GM19372 (cell line): Measurements from ENCODE around the gene AHR.

Experiments
- ATAC-seq: cut with Tn5 transposase; IDR thresholded peaks from one replicate; pipeline ENCODE4 v1.9.1; 2021; ENCODE audit warnings: mild to moderate bottlenecking, low read depth, moderate library complexity; ENCODE audit not compliant: unreplicated experiment

AHR gene

DNA sequence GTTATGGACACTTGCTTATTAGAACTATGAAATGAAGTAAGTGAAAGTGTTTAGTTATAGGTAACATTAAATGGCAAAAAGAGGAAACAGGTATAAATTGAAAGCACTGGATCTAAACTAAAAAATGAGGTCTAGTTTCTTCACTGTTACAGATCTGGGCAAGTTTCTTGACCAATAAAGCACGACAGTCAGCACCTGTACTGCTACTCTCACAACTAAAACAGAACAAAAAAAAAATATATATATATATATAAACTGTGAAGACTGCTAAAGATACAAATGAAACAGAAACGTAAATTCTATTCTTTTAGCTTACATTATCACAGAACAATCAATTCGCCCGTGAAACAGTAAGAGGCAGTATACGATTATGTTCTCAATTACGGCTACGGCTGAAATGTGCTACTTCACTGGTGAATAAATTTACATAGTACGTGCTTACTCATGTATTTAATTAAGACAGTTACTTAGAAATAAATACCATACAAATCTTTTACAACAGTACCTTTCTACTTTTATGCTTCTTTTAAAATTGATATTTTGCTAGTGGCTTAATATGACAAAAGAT lies 4.2 kb downstream of the AHR start:
- ATAC-seq: peak; percentile 29

DNA sequence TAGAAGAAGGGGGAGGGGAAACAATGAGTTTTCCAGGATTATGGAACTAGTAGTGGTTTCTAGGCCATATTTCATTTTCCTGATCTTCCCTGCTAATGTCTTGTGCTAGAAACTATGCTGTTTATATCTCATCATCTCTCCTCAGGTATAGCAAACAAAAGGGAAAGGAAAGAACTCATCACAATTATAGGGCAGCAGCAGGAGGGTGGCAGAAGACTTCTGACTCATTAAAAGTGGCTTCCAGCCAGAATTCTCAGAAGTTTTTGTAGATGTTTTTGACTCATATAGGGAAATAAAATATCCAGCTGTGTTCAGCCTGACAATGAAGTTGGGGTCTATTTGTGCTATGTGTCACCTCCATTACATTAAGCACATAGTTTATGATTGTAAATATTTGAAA lies 6.5 kb downstream of the AHR start:
- no peak for ATAC-seq

DNA sequence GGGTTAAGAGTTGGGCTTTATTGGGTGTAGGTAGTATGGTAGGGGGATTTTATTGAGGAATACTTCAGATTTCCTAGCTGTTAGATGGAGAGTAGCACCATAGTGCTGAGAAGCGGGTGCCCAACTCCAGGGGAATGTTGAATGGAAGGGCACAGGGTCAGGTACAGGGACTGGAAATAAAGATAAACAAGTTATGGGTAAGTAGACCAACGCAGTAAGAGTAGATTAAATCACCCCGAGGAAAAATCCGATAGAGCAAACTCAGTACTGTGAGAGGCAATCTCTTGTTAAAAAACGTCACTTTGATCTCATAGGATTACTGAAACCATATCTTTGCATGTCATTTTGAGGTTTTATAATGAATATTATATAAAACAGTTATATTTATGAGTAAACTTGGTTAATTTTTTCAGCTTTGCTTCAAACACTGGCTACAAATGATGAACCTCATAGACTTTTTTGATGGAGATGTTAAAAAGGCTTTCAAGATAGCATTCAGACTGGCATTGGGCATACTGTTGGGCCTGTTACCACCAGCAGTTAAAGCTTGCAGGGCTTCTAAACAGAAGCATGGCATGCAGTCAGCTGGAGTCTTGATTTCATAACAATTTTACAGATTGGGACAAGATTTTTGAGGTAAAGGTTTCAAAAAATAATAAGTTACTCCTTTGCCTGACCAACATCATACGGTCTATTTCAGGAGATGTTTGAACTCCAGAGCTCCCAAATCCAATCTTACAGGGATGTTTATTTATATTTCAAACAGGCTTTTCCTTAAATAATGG lies 7.1 kb downstream of the AHR start:
- ATAC-seq: no peak

DNA sequence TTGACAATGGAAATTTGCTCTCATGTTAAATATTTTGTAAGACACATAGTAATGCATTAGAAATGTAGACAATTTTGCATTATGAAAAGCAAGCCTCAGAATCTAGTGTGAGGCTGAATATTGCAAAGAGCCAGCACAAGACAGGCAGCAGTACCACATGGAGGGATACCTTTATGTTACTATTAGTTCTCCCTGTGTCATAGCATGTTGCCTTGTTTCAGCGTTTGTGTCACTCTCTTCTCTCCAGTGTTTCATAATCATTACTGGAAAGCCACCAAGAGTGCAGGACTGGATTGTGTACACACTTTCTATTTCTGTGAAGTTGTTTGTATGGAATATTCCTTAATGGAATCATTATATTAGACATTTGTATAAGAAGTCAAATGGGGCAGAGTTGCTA lies 8.5 kb downstream of the AHR start:
- ATAC-seq: no peak

- ATAC-seq: no peak
Observed at GRCh38 chr7:17307558-17307957, 9.1 kb downstream of the AHR start.

- no peak for ATAC-seq
Observed at GRCh38 chr7:17307969-17308648, 9.7 kb downstream of the AHR start.

GRCh38 chr7:17311194-17311593 lies 12.7 kb downstream of the AHR start:
- no peak for ATAC-seq

- ATAC-seq: no peak
Observed at GRCh38 chr7:17311952-17312351, 13.5 kb downstream of the AHR start.

GRCh38 chr7:17312641-17313040 lies 14.2 kb downstream of the AHR start:
- ATAC-seq: no peak

DNA sequence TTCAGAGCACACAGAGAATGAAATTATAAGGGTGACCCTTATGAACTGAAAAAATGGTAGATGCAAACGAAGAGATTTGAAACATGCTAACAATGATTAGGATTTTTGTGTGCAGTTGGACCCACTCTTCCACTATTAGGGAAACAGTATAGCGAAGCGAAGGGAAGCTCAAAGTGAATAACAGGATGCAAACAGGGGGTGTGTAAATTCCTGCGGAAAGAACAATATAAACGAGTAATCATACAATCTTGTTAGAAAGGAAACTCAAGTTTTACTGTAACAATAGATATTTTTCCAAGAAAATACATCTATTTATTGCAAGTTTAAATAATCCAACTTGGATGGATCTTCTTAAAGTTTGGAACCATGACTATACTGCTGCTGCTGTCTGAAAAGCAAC lies 14.7 kb downstream of the AHR start:
- no peak for ATAC-seq

DNA sequence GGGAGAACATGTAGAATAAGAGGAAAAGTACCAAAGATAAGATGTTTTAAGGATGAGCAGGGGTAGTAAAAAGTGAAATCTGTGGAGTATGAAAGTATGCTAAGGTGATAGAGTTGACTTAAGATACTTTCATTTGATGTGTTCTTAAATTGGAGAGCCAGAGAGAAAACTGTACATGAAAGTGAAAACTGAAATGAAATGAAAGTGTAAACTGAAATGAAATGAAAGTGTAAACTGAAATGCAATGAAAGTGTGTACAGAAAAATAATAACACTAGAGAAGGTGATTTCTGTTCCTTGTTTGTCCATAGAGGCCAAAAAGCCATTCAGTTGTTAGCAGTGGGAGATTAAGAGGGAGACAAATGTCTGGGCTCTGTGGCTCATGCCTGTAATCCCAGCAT lies 17.5 kb downstream of the AHR start:
- no peak for ATAC-seq

- ATAC-seq: no peak
Observed at GRCh38 chr7:17318146-17318545, 19.7 kb downstream of the AHR start.

- no peak for ATAC-seq
Observed at GRCh38 chr7:17319164-17320101, 21.0 kb downstream of the AHR start.

GRCh38 chr7:17320102-17320497 lies 21.6 kb downstream of the AHR start:
- no peak for ATAC-seq

DNA sequence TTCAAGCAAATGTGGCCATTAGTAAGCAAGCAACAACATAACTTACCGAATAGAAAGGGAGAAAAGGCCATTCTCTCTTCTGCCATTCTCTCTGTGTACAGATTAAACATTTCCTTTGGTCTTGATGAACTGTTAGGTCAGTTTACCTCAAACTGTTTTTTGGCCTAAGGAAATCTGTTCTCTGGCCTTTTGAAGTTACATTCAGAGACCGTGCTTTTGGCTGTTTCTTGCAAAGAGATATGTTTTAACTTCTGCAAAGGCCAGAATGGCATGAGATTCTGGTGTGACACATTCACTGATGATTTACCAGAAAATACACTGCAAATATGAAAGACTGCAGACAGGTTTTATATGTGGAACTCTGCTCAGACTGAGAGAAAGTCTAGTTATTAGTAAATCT lies 22.2 kb downstream of the AHR start:
- ATAC-seq: no peak

GRCh38 chr7:17325364-17325763 lies 26.9 kb downstream of the AHR start:
- ATAC-seq: no peak

DNA sequence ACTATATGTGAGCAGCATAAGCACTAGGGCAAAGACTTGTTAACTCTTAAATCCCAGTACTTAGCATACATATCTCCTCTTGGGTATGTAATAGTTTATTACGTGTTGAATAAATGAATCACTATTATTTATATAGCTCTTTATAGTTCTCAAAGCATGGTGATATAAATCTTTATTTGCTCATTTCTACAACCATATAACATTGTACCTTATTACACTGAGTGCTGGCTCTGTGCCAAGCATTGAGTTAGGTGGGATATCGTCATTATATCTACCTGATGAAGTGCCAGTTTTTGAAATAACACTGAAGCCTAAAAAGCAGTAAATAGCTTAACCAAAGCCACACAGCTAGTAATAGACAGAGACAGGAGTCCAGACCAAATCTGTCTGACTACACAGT lies 27.9 kb downstream of the AHR start:
- ATAC-seq: no peak

GRCh38 chr7:17328641-17329040 lies 30.2 kb downstream of the AHR start:
- no peak for ATAC-seq

DNA sequence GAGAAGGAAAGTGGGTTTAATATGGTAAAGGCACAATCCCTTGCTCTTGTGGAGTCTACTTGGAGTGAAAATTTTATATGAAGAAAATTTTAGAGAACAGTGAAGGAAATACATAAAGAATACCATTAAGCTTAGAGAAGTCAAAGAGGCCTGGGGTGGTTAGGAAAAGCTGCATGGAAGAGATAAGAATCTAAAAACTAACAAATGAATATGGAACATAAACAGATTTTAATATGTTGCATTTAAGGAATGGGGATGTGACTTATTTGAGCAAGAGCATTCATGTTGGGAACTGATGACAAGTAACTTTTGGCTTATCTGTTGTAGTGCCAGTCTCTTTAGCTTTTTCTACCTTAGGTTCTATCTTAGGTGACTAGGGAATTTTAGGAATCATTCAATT lies 31.0 kb downstream of the AHR start:
- ATAC-seq: no peak

DNA sequence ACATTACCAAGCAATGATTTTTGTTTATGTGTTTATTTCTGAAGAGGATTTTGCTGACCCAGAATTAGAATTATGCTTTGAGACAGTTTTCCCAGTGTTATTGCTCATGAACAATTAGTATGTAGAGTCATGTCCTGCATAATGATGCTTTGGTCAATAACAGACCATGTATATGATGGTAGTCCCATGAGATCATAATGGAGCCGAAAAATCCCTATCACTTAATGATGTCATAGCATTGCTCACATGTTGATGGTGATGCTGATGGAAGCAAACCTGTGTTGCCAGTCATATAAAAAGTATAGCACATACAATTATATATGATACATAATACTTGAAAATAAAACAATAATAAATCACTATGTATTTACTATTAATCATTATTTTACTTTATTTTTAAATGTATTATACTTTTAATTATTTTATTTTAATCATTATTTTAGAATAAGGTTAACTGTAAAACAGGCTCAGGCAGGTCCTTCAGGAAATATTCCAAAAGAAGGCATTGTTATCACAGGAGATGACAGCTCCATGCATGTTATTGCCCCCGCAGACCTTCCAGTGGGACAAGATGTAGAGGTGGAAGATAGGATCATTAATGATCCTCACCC lies 33.5 kb downstream of the AHR start:
- no peak for ATAC-seq
